ENCODE data around the gene OPHN1. TPM values are rescaled to one million over a fixed set of nuclear protein-coding genes. Genes with fewer than 3 reads are reported as not detected.
A peak's percentile ranks its signal among the peaks of the same experiment; 100 is the strongest.
"Not testable (repeated sequence)": the region's sequence is repeated elsewhere in the genome, so short reads cannot be mapped to it uniquely, and the experiment has no call there.

The OPHN1 gene
- total RNA-seq, 1 donor from 2014 or later: 8.0 TPM

DNA sequence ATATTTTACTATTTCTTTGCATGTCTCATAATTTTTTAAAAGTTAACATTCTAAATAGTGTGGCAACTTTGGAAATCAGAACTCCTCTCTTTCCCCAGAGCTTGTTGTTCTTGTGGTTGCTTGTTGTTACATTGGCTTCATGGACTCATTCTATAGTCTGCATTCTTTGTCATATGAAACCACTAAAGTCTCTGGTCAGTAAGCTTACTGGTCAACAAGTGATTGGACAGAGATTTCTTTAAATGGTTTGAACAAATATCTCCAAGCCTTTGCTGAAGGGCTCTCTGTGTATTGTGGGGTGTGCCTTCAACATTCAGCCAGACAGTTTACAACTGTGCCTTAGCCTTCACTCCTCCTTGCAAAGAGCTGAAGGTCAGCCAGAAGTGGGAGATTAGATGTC, 147.2 kb downstream of the OPHN1 start:
- ATAC-seq (no peak), DNase-seq (ENCODE audit: missing footprints) (no peak)
- intact Hi-C loops (cut with DNase I): no loop called here

DNA sequence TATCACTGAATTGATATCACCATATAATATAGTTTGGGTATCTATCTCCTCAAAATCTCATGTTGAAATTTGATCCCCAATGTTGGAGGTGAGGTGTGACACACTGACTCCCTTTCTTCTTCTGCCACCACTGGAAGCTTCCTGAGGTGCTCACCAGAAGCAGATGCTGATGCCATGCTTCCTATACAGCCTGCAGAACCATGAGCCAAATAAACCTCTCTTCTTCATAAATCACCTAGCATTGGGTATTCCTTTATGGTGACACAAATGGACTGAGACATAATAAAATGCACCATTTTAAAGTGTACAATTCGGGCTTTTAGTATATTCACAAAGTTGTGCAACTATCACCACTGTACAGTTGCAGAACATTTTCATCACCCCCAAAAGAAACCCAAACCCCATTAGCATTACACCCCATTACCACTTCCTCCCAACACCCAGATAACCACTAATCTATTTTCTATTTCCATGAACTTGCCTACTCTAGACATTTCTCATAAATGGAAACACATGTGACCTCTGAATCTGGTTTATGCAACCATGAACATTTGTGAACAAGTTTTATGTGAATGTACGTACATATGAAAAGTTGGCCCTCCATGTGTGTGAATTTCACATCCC, 148.9 kb downstream of the OPHN1 start:
- intact Hi-C loops (cut with DNase I): no loop called here

GRCh38 chrX:68273887-68274286, 159.4 kb downstream of the OPHN1 start:
- DNase-seq (ENCODE audit: missing footprints) (no peak), ATAC-seq (no peak)
- intact Hi-C loops (cut with DNase I): no loop called here

More for the DNA sequence above, 148.9 kb downstream of the OPHN1 start:
- no peak for DNase-seq (ENCODE audit: missing footprints)
- no peak for ATAC-seq

GRCh38 chrX:68264793-68265192, 168.5 kb downstream of the OPHN1 start:
- intact Hi-C loops (cut with DNase I); ATAC-seq; DNase-seq (ENCODE audit: missing footprints): not testable (repeated sequence)

- ATAC-seq (no peak), DNase-seq (ENCODE audit: missing footprints) (no peak)
- intact Hi-C loops (cut with DNase I): no loop called here
Observed at GRCh38 chrX:68261060-68261672, 172.1 kb downstream of the OPHN1 start.

DNA sequence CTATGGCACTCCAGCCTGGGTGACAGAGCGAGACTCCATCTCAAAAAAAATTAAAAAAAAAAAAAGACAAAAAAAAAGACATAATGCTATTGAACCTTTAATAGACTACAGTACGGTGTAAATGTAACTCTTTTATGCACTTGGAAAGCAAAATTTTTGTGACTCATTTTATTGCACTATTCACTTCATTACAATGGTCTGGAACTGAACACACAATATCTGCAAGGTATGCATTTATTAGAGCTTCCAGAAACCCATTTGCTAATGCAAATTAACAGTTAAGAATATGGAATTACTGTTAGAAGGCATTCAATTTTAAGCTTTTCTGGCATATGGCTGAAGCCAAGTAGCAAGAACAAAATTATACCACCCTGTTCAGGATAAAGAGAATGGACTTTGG, 176.3 kb downstream of the OPHN1 start:
- ATAC-seq (no peak), DNase-seq (ENCODE audit: missing footprints) (no peak)
- intact Hi-C loops (cut with DNase I): no loop called here

GRCh38 chrX:68254738-68255645, 178.3 kb downstream of the OPHN1 start:
- DNase-seq (ENCODE audit: missing footprints) (no peak), ATAC-seq (no peak)
- intact Hi-C loops (cut with DNase I): no loop called here

DNA sequence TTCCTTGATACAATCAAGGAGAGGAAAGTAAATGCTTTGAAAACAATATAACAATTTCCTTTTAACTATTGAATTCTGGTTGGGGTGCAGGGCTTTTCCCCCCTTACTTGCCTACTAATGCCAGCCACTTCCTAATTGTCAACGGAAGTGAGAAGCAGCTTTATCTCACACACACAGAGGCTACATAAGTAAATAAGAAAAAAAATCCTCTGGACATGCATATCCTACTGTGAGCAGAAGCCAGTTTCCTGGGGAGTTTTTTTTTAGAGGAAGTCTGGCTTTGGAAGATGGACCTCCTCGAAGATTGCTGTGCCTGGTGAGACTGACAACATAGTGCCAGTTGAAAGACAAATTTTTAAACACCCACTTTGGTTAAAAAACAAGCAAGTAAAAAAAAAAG, 180.6 kb downstream of the OPHN1 start:
- ATAC-seq (no peak), DNase-seq (ENCODE audit: missing footprints) (no peak)
- intact Hi-C loops (cut with DNase I): no loop called here

DNA sequence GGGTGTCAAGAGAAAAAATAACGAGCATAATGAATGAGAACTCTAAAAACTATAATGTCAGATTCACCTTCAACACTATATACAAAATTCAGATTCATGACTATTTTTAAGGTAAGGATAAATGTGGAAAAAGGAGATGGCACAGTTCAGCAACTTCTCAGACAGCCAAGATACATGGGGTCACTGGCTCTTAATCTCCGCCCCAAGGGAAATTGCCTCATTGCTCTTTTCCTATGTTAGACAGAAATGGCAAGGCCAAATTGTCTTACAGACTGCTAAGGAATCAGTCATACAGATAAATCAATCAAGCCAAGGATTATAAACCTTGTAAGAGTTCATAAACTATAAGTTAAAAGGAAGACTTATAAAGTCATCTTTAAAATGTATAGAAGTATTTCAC, 183.4 kb downstream of the OPHN1 start:
- ATAC-seq (peak; percentile 58), DNase-seq (ENCODE audit: missing footprints) (no peak)
- intact Hi-C loops (cut with DNase I): no loop called here

DNA sequence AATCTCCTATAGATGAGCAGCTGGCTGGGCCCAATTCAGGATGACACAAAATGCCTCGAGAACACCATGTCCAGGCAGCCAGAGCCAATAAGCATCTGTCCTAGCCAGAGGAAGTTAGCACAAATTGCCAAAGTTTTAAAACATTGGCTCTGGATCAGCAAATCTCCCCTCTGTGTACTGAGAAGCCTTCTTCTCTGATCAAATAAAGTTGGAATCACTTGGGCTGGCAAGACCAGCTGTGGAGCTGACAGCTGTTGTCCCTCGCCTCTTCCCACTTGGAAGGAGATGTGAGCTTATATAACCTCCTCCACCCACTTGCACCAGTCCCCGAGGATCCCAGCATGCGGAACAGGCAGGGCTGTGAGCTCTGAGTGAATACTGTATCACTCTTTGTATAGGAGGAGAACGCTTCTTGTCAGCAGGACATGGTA, 183.9 kb downstream of the OPHN1 start:
- ATAC-seq (peak; percentile 94), DNase-seq (ENCODE audit: missing footprints) (peak; percentile 71)
- intact Hi-C loops (cut with DNase I): no loop called here

DNA sequence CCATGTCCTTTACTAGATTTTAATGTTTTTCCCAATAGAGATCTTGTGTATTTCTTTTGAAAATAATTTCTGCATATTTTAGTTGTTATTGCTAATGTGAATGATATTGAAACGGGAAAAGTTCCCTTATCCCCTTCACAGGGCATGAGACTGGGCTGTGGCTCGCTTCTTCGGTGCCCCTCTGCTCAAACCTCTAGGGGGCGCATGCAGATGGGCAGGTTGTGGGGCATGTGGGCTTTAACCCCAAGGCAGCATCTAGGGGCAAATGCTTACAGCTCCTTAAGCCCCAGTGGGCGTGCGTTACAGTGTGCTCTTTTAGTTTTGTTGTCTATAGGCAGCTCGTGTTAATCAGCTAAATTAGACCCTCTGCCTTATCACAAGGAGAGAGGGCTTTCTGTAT, 194.7 kb downstream of the OPHN1 start:
- DNase-seq (ENCODE audit: missing footprints) (no peak), ATAC-seq (no peak)
- intact Hi-C loops (cut with DNase I): no loop called here

GRCh38 chrX:68234171-68234910, 199.0 kb downstream of the OPHN1 start:
- intact Hi-C loops (cut with DNase I): no loop called here
- DNase-seq (ENCODE audit: missing footprints) (no peak), ATAC-seq (no peak)

DNA sequence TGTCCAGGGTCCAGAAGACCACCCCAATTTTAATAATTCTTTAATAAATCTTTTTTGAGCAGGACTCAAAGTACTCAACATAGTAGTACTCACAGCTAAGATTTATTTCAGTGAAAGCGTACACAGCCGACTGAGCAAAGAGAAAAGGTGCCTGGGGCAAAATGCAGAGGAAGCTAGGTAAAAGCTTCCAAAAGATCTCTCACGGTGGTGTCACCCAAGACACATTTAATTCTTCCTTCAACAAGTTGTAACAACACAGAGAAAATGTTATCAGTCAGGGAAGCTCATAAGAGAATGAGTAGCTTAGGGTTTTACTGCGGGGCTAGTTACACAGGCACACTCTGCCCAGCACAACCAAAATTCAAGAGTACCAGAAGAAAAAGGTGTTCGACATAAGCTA, 201.1 kb downstream of the OPHN1 start:
- intact Hi-C loops (cut with DNase I): no loop called here
- no peak for ATAC-seq
- no peak for DNase-seq (ENCODE audit: missing footprints)

GRCh38 chrX:68209008-68209407, 224.3 kb downstream of the OPHN1 start:
- intact Hi-C loops (cut with DNase I): no loop called here
- ATAC-seq: no peak

DNA sequence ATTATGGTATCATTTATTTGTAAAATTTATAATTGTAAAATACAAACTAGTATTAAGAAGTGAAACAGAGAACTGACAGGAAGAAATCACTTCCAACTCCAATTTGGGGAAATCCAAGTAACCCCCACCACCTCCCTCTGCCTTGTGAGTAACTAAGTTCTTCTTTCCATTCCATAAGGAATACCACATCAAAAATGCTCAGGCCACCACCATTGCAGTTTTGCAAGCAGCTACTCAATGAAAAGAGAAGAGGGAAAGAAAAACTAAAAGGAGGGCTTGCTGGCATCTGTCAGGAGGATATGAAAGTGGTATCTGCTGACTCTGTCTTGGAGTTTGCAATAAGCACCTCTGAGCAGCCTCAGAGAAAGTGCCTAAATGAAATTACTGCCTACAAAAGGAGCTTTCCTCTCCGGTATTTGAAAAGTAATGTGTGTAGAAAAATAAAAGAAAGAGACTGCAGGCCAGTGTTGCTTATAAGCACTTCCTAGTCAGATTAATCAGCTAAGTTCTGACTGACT, 228.7 kb downstream of the OPHN1 start:
- intact Hi-C loops (cut with DNase I): no loop called here
- DNase-seq (ENCODE audit: missing footprints): no peak
- no peak for ATAC-seq

More at GRCh38 chrX:68209008-68209407, 224.3 kb downstream of the OPHN1 start:
- no peak for DNase-seq (ENCODE audit: missing footprints)

- intact Hi-C loops (cut with DNase I): no loop called here
- no peak for DNase-seq (ENCODE audit: missing footprints)
- no peak for ATAC-seq
Observed at GRCh38 chrX:68203646-68204045, 229.6 kb downstream of the OPHN1 start.

GRCh38 chrX:68203211-68203610, 230.1 kb downstream of the OPHN1 start:
- no peak for DNase-seq (ENCODE audit: missing footprints)
- intact Hi-C loops (cut with DNase I): no loop called here
- ATAC-seq: no peak

DNA sequence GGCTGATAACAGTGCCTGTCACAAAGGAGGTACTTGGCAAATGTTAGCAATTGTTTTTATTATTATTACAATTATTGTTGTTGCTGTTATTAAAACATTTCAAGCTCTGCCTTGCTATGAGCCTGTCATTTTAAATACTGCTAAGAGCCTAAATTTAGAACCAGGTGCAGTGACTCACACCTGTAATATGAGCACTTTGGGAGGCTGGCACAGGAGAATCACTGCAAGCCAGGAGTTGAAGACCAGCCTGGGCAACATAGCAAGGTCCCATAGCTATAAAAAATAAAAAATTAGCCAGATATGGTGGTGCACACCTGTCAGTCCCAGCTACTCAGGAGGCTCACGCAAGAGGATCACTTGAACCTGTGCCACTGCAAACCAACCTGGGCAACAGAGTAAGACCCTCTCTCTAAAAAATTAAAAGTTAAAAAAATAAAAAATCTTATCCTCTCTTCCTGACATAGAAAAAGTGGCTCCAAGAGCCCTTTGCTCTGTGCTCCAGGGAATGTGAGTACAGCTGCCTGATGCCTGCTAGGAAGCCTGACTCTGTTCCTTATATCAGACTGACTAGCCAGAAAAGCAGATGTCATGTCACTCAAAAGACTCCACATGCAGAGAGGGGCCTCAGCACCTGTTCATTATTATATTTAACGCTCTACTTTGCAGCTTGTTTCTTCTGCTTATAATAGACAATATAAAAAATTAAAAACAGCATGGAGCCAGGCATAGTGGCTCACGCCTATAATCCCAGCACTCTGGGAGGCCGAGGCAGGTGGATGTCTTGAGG, 234.0 kb downstream of the OPHN1 start:
- DNase-seq (ENCODE audit: missing footprints) (no peak), ATAC-seq (no peak)
- intact Hi-C loops (cut with DNase I): loop anchor here (10.0 kb wide), 2 partner anchors 296 to 516 kb away; partner anchors contain the start of gene YIPF6

Data from Right ventricle myocardium inferior (tissue), 1 donor.